DND-41 (cell line): Measurements from ENCODE around the gene MPP1.
A peak's percentile ranks its signal among the peaks of the same experiment; 100 is the strongest.

ENCODE experiments used
- ATAC-seq: fragments of 200-7000 bp; cut with Tn5 transposase; 3 replicates; pipeline ENCODE4 v1.9.1; 2021; ENCODE audit warnings: low read depth; ENCODE audit not compliant: insufficient read depth
- DNase-seq: peaks from one replicate; pipeline ENCODE4 v3.0.0-alpha.2; 2020
- H2AFZ ChIP-seq: 2 replicates; pipeline ENCODE4 v1.6.0; 2012; ENCODE audit warnings: low read depth, low read length
- H3K27ac ChIP-seq: 2 replicates; pipeline ENCODE4 v1.5.1; 2012; ENCODE audit warnings: low read length, inconsistent platforms
- H3K27me3 ChIP-seq: fragments of 200-600 bp; sonication (generic); 2 replicates; pipeline ENCODE4 v1.6.0; 2012; ENCODE audit warnings: low read length, mild to moderate bottlenecking, inconsistent platforms; ENCODE audit not compliant: insufficient read depth, poor library complexity
- H3K36me3 ChIP-seq: 2 replicates; pipeline ENCODE4 v1.5.1; 2012; ENCODE audit warnings: low read length, inconsistent platforms; ENCODE audit not compliant: insufficient read depth
- H3K4me1 ChIP-seq: 2 replicates; pipeline ENCODE4 v1.5.1; 2012; ENCODE audit warnings: mild to moderate bottlenecking, low read length; ENCODE audit not compliant: insufficient read depth
- H3K4me2 ChIP-seq: 2 replicates; pipeline ENCODE4 v1.6.0; 2012; ENCODE audit warnings: mild to moderate bottlenecking, moderate library complexity, low read length, inconsistent platforms; ENCODE audit not compliant: insufficient read depth
- H3K4me3 ChIP-seq, 2 experiments: fragments of 200-600 bp in 1 of 2; shearing (Covaris generic) in 1 of 2; 2 replicates each; pipeline ENCODE4 v1.5.1; 2012 to 2016; ENCODE audit warnings: inconsistent platforms in 2 of 2, low read length in 2 of 2, mild to moderate bottlenecking in 2 of 2, low read depth in 1 of 2, moderate library complexity in 1 of 2
- H3K79me2 ChIP-seq: 2 replicates; pipeline ENCODE4 v1.6.0; 2012; ENCODE audit warnings: low read length, inconsistent platforms; ENCODE audit not compliant: insufficient read depth
- H3K9ac ChIP-seq: 2 replicates; pipeline ENCODE4 v1.6.0; 2012; ENCODE audit warnings: low read depth, mild to moderate bottlenecking, inconsistent platforms, low read length, moderate library complexity
- H3K9me3 ChIP-seq: 2 replicates; pipeline ENCODE4 v1.5.1; 2012; ENCODE audit warnings: low read length, moderate library complexity, mild to moderate bottlenecking, inconsistent platforms; ENCODE audit not compliant: insufficient read depth, severe bottlenecking
- H4K20me1 ChIP-seq: 2 replicates; pipeline ENCODE4 v1.6.0; 2012; ENCODE audit warnings: low read length; ENCODE audit not compliant: insufficient read depth
- CTCF ChIP-seq: IDR thresholded peaks from 2 replicates; pipeline ENCODE4 v1.5.1; 2012; ENCODE audit warnings: borderline replicate concordance, low read length, moderate library complexity, mild to moderate bottlenecking; ENCODE audit not compliant: poor library complexity, severe bottlenecking; ENCODE audit errors: extremely low read depth
- EZH2 ChIP-seq: IDR thresholded peaks from 3 replicates; pipeline ENCODE4 v1.6.1; 2012; ENCODE audit warnings: borderline replicate concordance, low read depth, mild to moderate bottlenecking, moderate library complexity, low read length, inconsistent platforms; ENCODE audit not compliant: severe bottlenecking

Gene MPP1

GRCh38 chrX:154829926-154830442 lies 24.7 kb upstream of the MPP1 start:
- Histone ChIP-seq H3K9me3 (no peaks in the 10 kb centered on the region), H3K9ac (no peak overlapping the region), H2AFZ (no peak overlapping the region), H4K20me1 (no peaks in the 10 kb centered on the region), H3K79me2 (no peaks in the 10 kb centered on the region), H3K4me1 (0 out of 2 replicates have a peak, but pooled peaks cover 2% of the 10 kb centered on the region), H3K27ac (no peak overlapping the region), H3K4me3 (no peak overlapping the region), H3K4me2 (no peak overlapping the region), H3K27me3 (no peaks in the 10 kb centered on the region), H3K36me3 (no peaks in the 10 kb centered on the region)
- TF ChIP-seq EZH2 (no peak), CTCF (peak; percentile 21)
- ATAC-seq = peak; percentile 31; the same call in 1 of the 3 replicates
- peak; percentile 4 for DNase-seq

- no peak overlapping the region for H3K9ac ChIP-seq
- no peaks in the 10 kb centered on the region for H4K20me1 ChIP-seq
- H3K9me3 ChIP-seq = no peaks in the 10 kb centered on the region
- DNase-seq = no peak
- H3K4me3 ChIP-seq = no peak overlapping the region
- no peak for TF ChIP-seq CTCF
- TF ChIP-seq EZH2 = no peak
- H2AFZ ChIP-seq = no peak overlapping the region
- H3K27ac ChIP-seq = no peak overlapping the region
- H3K27me3 ChIP-seq = no peaks in the 10 kb centered on the region
- no peaks in the 10 kb centered on the region for H3K79me2 ChIP-seq
- H3K4me2 ChIP-seq = no peak overlapping the region
- H3K4me1 ChIP-seq = 0 out of 2 replicates have a peak, but pooled peaks cover 2% of the 10 kb centered on the region
- ATAC-seq = no peak
- no peaks in the 10 kb centered on the region for H3K36me3 ChIP-seq
Measured at GRCh38 chrX:154829134-154829533, 23.8 kb upstream of the MPP1 start.

- no peak overlapping the region for H3K4me3 ChIP-seq
- no peaks in the 10 kb centered on the region for H3K36me3 ChIP-seq
- H2AFZ ChIP-seq = no peak overlapping the region
- H3K27me3 ChIP-seq = no peaks in the 10 kb centered on the region
- no peak overlapping the region for H3K27ac ChIP-seq
- no peak for ATAC-seq
- H3K4me1 ChIP-seq = 0 out of 2 replicates have a peak, but pooled peaks cover 2% of the 10 kb centered on the region
- H3K9me3 ChIP-seq = no peaks in the 10 kb centered on the region
- H3K4me2 ChIP-seq = no peak overlapping the region
- no peak for DNase-seq
- no peak overlapping the region for H3K9ac ChIP-seq
- no peak for TF ChIP-seq EZH2
- TF ChIP-seq CTCF = no peak
- H3K79me2 ChIP-seq = no peaks in the 10 kb centered on the region
- no peaks in the 10 kb centered on the region for H4K20me1 ChIP-seq
Measured at GRCh38 chrX:154828016-154828408, 22.7 kb upstream of the MPP1 start.
